ENCODE data around the gene ADGRB3.

ADGRB3 gene

DNA sequence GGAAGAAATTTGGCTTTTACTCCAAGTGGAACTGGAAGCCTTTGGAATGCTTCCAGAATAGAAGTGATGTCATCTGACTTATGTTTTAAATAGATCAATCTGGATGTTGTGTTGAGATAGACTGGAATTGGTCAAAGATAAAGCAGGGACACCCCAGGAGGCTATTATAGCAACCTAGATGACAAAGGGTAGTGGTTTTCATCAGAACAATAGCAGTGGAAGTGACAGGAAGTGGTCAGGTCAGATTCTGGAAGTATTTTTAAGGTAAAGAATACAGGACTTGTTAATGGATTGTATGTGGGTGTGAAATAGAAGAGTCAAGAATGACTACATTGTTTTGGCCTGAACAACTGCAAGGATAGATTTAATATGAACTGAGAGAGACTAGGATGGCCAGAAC, 191.4 kb downstream of the ADGRB3 start:
- TF ChIP-seq CTCF (IDR thresholded peaks at IDR 0.05) = no peak

GRCh38 chr6:68834551-68834950, 199.5 kb downstream of the ADGRB3 start:
- H3K9ac ChIP-seq = no peak overlapping the region
- H3K4me1 ChIP-seq = no peaks in the 10 kb centered on the region
- no peaks in the 10 kb centered on the region for H3K36me3 ChIP-seq (ENCODE audit: control insufficient read depth, insufficient read depth, low read length)
- H3K27ac ChIP-seq = no peak overlapping the region
- H3K27me3 ChIP-seq (ENCODE audit: control insufficient read depth, insufficient read depth, low read length) = no peaks in the 10 kb centered on the region
- H3K9me3 ChIP-seq (ENCODE audit: control insufficient read depth, low read length) = no peaks in the 10 kb centered on the region
- H2AFZ ChIP-seq = no peak overlapping the region
- H3K4me3 ChIP-seq (ENCODE audit: low read depth, low read length) = no peak overlapping the region
- no peak overlapping the region for H3K4me2 ChIP-seq (ENCODE audit: low read length)
- no peaks in the 10 kb centered on the region for H3K79me2 ChIP-seq
- TF ChIP-seq CTCF (IDR thresholded peaks at IDR 0.05) = no peak

More for the DNA sequence above, 191.4 kb downstream of the ADGRB3 start:
- H3K4me3 ChIP-seq (ENCODE audit: low read depth, low read length) = no peak overlapping the region
- no peak overlapping the region for H3K4me2 ChIP-seq (ENCODE audit: low read length)
- H3K9me3 ChIP-seq (ENCODE audit: control insufficient read depth, low read length) = no peaks in the 10 kb centered on the region
- no peak overlapping the region for H3K27ac ChIP-seq
- H3K36me3 ChIP-seq (ENCODE audit: control insufficient read depth, insufficient read depth, low read length) = no peaks in the 10 kb centered on the region
- H3K9ac ChIP-seq = no peak overlapping the region
- H3K4me1 ChIP-seq = no peaks in the 10 kb centered on the region
- no peaks in the 10 kb centered on the region for H3K79me2 ChIP-seq
- H3K27me3 ChIP-seq (ENCODE audit: control insufficient read depth, insufficient read depth, low read length) = no peaks in the 10 kb centered on the region
- no peak overlapping the region for H2AFZ ChIP-seq

- Histone ChIP-seq H3K9me3 (ENCODE audit: control insufficient read depth, low read length) (no peaks in the 10 kb centered on the region), H3K27me3 (ENCODE audit: control insufficient read depth, insufficient read depth, low read length) (no peaks in the 10 kb centered on the region), H2AFZ (no peak overlapping the region), H3K36me3 (ENCODE audit: control insufficient read depth, insufficient read depth, low read length) (no peaks in the 10 kb centered on the region), H3K4me3 (ENCODE audit: low read depth, low read length) (no peak overlapping the region), H3K4me1 (no peaks in the 10 kb centered on the region), H3K79me2 (no peaks in the 10 kb centered on the region), H3K9ac (no peak overlapping the region), H3K27ac (no peak overlapping the region), H3K4me2 (ENCODE audit: low read length) (no peak overlapping the region)
- TF ChIP-seq CTCF (IDR thresholded peaks at IDR 0.05) = no peak
These were observed 203.5 kb downstream of the ADGRB3 start for GRCh38 chr6:68838571-68838970.

GRCh38 chr6:68852791-68853190, 217.7 kb downstream of the ADGRB3 start:
- Histone ChIP-seq H3K4me1 (no peaks in the 10 kb centered on the region), H3K4me2 (ENCODE audit: low read length) (no peak overlapping the region), H3K27me3 (ENCODE audit: control insufficient read depth, insufficient read depth, low read length) (no peaks in the 10 kb centered on the region), H3K27ac (no peak overlapping the region), H3K36me3 (ENCODE audit: control insufficient read depth, insufficient read depth, low read length) (no peaks in the 10 kb centered on the region), H2AFZ (no peak overlapping the region), H3K79me2 (no peaks in the 10 kb centered on the region), H3K9ac (no peak overlapping the region), H3K4me3 (ENCODE audit: low read depth, low read length) (no peak overlapping the region), H3K9me3 (ENCODE audit: control insufficient read depth, low read length) (no peaks in the 10 kb centered on the region)
- TF ChIP-seq CTCF (IDR thresholded peaks at IDR 0.05) = no peak

GRCh38 chr6:68859233-68859632, 224.2 kb downstream of the ADGRB3 start:
- H3K36me3 ChIP-seq (ENCODE audit: control insufficient read depth, insufficient read depth, low read length) = no peaks in the 10 kb centered on the region
- no peaks in the 10 kb centered on the region for H3K4me1 ChIP-seq
- H3K79me2 ChIP-seq = no peaks in the 10 kb centered on the region
- no peak overlapping the region for H2AFZ ChIP-seq
- TF ChIP-seq CTCF (IDR thresholded peaks at IDR 0.05) = no peak
- H3K9ac ChIP-seq = no peak overlapping the region
- H3K4me3 ChIP-seq (ENCODE audit: low read depth, low read length) = no peak overlapping the region
- no peak overlapping the region for H3K27ac ChIP-seq
- H3K4me2 ChIP-seq (ENCODE audit: low read length) = no peak overlapping the region
- H3K27me3 ChIP-seq (ENCODE audit: control insufficient read depth, insufficient read depth, low read length) = no peaks in the 10 kb centered on the region
- no peaks in the 10 kb centered on the region for H3K9me3 ChIP-seq (ENCODE audit: control insufficient read depth, low read length)
